GM12865 (cell line): ENCODE data around the gene AKR1C8.
"Not testable (repeated sequence)": the region's sequence is repeated elsewhere in the genome, so short reads cannot be mapped to it uniquely, and the experiment has no call there.

Experiments used
- DNase-seq: peaks from one replicate; pipeline ENCODE4 v3.0.0; 2010; ENCODE audit warnings: low read depth
- H3K4me3 ChIP-seq: 2 replicates; pipeline ENCODE4 v1.5.1; 2011; ENCODE audit warnings: mild to moderate bottlenecking, low read depth, low read length, control low read depth
- TF ChIP-seq, protein P1 (sequence below): IDR thresholded peaks from 2 replicates; pipeline ENCODE4 v1.5.1; 2011; ENCODE audit warnings: low read length, control low read depth, low read depth, inconsistent platforms; ENCODE audit not compliant: insufficient read depth; ENCODE audit errors: missing control alignments

The AKR1C8 gene

DNA sequence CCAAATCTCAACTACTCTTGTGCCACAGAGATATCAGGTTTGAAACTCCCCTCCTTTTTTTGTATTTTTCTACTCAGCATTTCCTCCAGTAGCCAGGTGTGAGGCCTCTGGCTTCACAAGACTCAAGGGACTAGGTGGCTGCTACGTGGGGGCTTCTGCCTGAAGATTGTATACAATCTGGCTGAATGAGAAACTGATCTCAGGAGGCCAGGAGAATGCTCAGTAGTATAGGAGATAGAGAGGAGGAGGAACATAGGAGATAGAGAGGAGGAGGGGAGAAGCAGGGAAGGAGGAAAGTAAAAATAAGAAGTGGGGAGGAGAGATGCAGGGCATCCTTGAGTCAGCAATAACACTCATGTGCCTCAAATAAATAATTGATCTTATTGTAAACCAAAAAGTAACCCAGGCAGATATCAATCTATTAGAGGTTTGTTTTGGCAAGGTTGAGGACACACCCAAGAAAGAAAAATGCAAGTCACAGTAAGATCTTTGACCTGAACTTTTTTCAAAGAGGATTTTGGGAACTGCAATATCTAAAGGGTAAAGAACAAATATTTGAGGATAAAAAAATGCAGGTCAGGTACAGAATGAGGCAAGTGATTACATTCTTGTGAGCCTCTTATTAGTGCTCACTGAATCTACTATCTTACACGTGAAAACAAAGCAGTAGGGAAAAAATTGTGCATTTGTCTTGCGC lies 36.8 kb downstream of the AKR1C8 start:
- DNase-seq = no peak
- TF ChIP-seq, protein P1, sequence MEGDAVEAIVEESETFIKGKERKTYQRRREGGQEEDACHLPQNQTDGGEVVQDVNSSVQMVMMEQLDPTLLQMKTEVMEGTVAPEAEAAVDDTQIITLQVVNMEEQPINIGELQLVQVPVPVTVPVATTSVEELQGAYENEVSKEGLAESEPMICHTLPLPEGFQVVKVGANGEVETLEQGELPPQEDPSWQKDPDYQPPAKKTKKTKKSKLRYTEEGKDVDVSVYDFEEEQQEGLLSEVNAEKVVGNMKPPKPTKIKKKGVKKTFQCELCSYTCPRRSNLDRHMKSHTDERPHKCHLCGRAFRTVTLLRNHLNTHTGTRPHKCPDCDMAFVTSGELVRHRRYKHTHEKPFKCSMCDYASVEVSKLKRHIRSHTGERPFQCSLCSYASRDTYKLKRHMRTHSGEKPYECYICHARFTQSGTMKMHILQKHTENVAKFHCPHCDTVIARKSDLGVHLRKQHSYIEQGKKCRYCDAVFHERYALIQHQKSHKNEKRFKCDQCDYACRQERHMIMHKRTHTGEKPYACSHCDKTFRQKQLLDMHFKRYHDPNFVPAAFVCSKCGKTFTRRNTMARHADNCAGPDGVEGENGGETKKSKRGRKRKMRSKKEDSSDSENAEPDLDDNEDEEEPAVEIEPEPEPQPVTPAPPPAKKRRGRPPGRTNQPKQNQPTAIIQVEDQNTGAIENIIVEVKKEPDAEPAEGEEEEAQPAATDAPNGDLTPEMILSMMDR = no peak
- no peak overlapping the region for H3K4me3 ChIP-seq

DNA sequence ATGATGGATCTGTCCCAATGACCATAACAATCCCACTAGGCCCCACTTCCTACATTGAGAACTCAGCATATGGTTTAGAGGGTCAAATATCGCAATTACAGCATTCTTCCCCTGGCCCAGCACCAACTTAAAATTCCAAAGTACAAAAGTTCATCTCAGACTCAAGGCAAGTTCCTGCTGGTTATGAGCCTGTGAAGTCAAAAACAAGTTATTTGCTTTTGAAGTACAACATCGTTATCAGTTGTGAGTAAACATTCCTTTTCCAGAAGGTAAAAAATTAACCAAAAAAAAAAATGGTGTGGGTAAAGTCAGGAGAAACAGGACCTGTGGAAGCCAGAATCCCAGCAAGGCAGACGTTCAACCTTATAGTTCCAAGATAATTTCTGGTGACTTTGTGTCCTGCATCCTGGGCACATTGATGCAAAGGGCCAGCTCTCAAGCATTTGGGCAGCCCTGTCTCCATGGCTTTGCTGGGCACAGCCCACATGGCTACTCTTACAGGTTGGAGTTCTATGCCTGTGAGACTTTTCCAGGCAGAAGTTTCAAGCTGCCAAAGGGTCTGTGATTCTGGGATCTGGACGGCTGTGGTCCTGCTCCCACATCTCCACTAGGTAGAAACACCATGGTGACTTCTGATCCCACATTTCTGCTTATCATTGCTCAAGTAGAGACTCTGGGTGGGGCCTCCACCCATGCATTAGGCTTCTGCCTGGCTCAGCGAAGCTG lies 37.5 kb downstream of the AKR1C8 start:
- TF ChIP-seq, protein P1 = no peak
- no peak for DNase-seq
- no peak overlapping the region for H3K4me3 ChIP-seq

DNA sequence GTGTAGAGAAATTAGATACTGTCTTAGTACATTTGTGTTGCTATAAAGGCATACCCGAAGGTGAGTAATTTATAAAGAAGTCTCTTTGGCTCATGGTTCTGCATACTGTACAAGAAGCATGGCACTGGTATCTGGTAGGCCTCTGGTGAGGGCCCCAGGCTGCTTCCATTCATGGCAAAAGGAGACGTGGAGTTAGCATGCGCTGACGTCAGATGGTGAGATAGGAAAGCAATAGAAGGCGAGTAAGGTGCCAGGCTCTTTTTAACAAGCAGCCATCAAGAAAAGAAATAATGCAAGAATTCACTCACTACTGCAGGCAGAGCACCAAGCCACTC lies 38.1 kb downstream of the AKR1C8 start:
- TF ChIP-seq, protein P1 = no peak
- DNase-seq = no peak
- H3K4me3 ChIP-seq = no peak overlapping the region

DNA sequence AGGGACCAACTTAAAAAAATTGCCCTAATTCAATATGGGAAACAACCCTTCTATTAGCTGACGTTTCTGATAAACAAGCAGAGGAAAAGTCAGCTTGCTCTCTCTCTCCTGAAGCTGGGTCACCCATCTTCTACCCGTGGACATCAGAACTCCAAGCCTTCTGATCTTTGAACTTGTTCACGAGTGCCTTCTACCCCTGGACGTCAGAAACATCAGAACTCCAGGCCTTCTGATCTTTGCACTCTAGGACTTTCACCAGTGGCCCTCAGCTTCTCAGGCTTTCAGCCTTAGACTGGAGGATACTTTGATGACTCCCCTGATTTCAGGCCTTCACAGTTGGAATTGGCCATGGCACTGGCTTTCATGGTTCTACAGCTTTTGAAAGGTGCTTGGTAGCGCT lies 41.8 kb downstream of the AKR1C8 start:
- H3K4me3 ChIP-seq = no peak overlapping the region
- TF ChIP-seq, protein P1 = no peak
- no peak for DNase-seq

DNA sequence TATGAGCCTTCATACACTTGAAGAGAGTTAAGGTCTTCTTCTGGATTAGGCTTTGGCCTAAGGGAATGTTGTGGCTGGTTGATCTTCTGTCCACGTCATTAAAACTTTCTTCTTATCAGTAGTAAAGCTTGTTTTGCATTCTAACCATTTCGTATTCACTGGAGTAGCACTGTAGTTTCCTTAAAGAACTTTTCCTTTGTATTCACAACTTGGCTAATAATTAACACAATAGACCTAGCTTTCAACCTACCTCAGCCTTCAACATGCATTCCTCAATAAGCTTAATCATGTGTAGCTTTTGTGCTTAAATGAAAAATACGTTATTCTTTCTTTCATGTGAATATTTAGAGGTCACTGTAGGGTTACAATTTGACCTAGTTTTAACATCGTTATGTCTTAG lies 42.8 kb downstream of the AKR1C8 start:
- no peak for DNase-seq
- TF ChIP-seq, protein P1 = no peak
- no peak overlapping the region for H3K4me3 ChIP-seq

DNA sequence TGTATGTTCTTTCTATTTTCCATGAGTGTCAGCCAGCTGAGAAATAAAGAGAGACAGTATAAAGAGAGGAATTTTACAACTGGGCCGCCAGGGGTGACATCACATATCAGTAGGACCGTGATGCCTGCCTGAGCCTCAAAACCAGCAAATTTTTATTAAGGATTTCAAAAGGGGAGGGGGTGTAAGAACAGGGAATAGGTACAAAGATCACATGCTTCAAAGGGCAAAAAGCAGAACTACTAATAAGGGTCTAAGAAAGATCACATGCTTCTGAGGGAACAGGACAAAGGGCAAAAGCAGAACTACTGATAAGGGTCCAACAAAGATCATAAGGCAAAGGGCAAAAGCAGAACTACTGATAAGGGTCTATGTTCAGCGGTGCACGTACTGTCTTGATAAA lies 47.3 kb downstream of the AKR1C8 start:
- not testable (repeated sequence) for DNase-seq, H3K4me3 ChIP-seq

DNA sequence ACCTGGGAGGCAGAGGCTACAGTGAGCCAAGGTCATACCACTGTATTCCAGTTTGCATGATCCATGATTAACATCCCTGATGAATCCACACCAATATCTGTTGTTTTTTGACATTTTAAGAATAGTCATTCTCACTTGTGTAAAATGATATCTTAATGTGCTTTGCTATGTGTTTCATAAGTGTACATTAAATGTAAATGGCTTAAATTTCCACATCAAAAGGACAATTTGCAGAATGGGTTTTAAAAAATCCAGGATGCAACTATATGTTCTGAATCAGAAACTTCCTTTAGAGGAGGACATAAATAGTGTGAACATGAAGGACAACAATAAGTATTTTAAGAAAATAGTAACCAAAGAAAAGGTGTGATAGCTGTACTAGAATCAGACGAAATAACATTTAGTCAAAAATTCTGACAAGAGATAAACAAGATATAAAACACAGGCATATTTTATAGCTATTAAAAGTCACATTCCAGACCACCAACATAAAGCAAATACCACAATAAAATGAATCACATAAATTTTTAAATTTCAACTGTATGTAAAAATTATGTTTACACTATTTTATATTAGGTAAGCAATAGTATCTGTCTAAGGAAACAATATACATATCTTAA lies 48.4 kb downstream of the AKR1C8 start:
- no peak for DNase-seq

More for the DNA sequence above, 48.4 kb downstream of the AKR1C8 start:
- H3K4me3 ChIP-seq = no peak overlapping the region
- TF ChIP-seq, protein P1 = no peak
